Neuron (in vitro differentiated cells): ENCODE results near the gene CRADD.

Experiments
- H2AFZ ChIP-seq: one replicate; pipeline ENCODE4 v1.6.1; 2013; ENCODE audit warnings: low read depth, mild to moderate bottlenecking, inconsistent platforms, low read length, moderate library complexity
- H3K27me3 ChIP-seq: one replicate; pipeline ENCODE4 v1.6.1; 2013; ENCODE audit warnings: low read length; ENCODE audit not compliant: insufficient read depth
- H3K36me3 ChIP-seq: one replicate; pipeline ENCODE4 v1.6.1; 2013; ENCODE audit warnings: low read length; ENCODE audit not compliant: insufficient read depth
- H3K4me1 ChIP-seq: one replicate; pipeline ENCODE4 v1.6.1; 2013; ENCODE audit warnings: low read length; ENCODE audit not compliant: insufficient read depth
- H3K4me3 ChIP-seq: 2 replicates; pipeline ENCODE4 v1.5.1; 2013; ENCODE audit warnings: mild to moderate bottlenecking, low read length, moderate library complexity
- H3K9me3 ChIP-seq: one replicate; pipeline ENCODE4 v1.6.1; 2013; ENCODE audit warnings: low read length

CRADD gene

DNA sequence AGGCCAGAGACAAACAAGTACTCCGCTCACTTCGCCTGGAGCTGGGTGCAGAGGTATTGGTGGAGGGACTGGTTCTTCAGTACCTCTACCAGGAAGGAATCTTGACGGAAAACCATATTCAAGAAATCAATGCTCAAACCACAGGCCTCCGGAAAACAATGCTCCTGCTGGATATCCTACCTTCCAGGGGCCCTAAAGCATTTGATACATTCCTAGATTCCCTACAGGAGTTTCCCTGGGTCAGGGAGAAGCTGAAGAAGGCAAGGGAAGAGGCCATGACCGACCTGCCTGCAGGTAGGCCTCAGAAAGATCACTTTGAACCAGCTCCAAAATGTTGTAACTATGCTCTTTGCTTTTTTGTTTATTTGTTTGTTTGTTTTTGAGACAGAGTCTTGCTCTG lies 1.6 kb downstream of the CRADD start:
- Histone ChIP-seq H3K36me3 (no peaks in the 10 kb centered on the region), H2AFZ (no peak overlapping the region), H3K4me3 (no peak overlapping the region), H3K4me1 (peaks cover 13% of the 10 kb centered on the region), H3K27me3 (no peaks in the 10 kb centered on the region), H3K9me3 (no peaks in the 10 kb centered on the region)

DNA sequence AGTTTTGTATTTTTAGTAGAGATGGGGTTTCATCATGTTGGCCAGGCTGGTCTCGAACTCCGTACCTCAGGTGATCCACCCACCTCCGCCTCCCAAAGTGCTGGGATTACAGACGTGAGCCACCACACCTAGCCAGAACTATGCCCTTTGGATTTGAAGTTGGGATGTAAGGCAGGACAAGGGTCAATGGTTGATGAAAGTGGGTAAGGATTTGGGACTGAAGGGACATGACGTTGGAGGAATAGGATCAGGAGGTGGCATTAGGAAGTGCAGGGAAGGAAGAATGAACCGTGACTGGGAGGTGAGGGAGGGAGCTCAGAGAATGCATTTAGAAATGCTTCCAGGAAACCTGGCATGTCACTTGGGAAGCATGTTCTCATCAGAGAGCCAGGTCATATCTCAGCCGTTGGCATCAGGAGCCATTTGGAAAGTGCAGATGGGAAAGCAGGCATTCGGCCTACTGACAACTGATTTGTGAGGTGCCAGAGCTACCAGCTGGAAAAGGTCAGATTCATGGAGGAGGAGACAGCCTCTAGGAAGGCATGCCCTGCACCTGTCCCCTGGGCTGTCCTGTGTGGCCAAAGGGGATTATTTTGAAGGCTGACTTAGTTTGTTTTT lies 2.2 kb downstream of the CRADD start:
- Histone ChIP-seq H3K36me3 (no peaks in the 10 kb centered on the region), H3K4me3 (no peak overlapping the region), H2AFZ (no peak overlapping the region), H3K27me3 (no peaks in the 10 kb centered on the region), H3K9me3 (no peaks in the 10 kb centered on the region), H3K4me1 (peaks cover 13% of the 10 kb centered on the region)

DNA sequence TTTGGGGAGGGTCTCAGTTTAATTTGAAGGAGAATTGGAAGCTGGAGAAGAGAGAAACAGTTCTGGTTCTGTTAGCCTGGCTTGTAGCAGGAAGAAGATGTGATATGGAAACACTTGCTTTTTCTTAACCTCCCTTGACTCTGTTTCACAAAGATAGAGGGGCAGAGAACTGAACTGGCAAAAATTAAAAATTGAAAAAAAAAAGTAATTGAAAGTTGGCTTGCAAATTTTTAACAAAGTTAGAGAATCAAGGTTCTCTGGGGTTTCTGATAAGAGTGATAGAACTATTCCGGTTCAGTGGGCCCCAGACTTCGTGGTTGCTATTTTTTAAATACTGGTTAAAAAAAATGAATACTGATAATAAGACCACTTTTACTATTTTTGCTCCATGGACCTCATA lies 2.8 kb downstream of the CRADD start:
- Histone ChIP-seq H3K4me1 (peaks cover 13% of the 10 kb centered on the region), H3K27me3 (no peaks in the 10 kb centered on the region), H3K36me3 (no peaks in the 10 kb centered on the region), H3K9me3 (no peaks in the 10 kb centered on the region), H3K4me3 (no peak overlapping the region), H2AFZ (no peak overlapping the region)

DNA sequence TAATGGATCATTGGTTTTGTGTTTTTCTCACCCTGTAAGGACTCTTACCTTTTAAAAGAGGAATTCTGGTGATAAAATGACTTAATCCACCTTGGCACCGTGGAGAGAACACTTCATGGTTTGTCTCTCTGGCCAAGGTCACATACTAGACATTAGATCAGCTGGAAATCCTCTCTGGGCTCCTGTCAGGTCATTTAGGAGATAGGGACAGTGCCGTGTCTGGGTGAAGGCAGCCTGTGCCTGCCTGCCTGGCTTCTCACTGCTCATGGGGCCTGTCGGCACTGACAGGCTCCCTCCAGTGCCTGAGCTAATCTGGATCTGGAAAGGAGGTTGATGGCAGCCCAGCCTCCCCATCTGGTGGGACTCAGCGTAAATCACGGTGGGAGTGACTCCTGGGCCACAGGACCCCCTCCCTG lies 5.7 kb downstream of the CRADD start:
- Histone ChIP-seq H2AFZ (no peak overlapping the region), H3K36me3 (no peaks in the 10 kb centered on the region), H3K27me3 (no peaks in the 10 kb centered on the region), H3K4me3 (no peak overlapping the region), H3K9me3 (no peaks in the 10 kb centered on the region), H3K4me1 (peaks cover 10% of the 10 kb centered on the region)

DNA sequence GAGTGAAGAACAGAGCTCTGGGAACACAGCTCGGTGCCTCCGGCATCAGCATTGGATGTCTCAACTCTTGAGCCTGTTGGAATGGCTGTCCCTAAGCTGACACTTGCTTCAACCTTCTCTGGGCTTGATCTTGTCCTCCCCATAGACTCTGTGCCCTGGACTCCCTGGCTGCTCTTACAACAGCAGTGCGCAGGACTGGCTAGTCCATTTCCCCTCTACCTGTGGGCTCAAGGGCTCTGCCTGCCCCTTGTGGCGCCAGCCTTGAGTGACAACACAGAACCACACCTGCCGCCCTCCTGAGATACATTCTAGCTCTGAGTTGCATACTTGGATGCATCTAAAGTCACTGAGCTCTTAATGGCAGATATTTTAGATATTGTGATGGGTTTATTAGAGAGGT lies 6.2 kb downstream of the CRADD start:
- Histone ChIP-seq H3K4me1 (peaks cover 5% of the 10 kb centered on the region), H2AFZ (no peak overlapping the region), H3K4me3 (no peak overlapping the region), H3K27me3 (no peaks in the 10 kb centered on the region), H3K9me3 (no peaks in the 10 kb centered on the region), H3K36me3 (no peaks in the 10 kb centered on the region)

DNA sequence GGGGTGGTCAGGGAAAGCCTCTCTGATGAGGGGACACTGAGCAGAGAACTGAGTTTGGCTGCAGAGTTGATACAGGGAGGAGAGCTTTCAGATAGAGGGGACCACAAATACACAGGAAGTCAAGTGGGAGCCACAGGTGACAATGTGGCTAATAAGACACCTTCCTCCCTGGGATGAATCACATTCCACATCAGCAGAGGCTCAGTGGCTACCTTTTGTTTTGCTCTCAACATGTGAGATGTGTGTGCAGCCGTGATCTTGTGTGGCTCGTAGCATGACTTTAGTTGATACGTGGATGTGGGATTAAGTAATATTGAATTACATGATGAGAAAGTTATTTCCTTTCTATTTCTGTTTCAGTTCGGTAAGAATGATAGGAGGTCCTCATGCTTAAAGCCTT lies 7.5 kb downstream of the CRADD start:
- Histone ChIP-seq H3K4me3 (no peak overlapping the region), H3K27me3 (no peaks in the 10 kb centered on the region)

DNA sequence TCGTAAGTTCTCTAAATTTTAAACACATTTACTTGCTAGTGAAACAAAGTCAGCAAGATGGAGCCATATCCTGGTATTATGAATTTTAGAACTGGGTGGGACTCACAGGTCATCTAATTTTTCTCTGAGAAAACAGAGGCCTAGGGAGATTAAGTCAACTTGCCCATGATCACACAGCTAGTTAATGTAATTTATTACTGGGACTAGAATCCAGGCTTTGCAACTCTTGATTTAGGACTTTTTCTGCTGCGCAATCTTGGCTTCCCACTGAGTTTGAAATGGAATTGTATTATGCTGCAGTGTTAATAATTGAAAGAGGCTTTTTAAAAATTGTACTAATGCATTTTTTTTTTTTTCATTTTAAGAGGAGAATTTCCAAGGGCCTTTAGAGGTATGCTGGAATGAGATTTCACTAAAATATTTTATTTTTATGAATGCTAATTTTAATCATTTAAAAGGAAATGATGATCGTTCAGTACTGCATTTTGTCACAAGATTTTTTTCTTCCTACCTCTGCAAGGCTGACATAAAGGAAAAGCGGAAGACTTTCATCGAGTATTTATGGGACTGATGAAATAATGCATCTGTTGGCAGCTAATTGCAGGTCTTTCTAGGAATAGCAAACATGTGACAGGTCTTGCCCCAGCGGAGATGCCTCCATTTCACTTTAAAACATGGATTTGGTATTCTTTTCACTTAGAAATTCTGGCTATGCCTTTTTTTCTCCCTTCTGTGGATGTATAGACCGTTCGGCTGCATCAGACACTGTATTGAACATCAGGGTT lies 9.6 kb downstream of the CRADD start:
- H3K4me1 ChIP-seq = no peaks in the 10 kb centered on the region
- no peak overlapping the region for H3K4me3 ChIP-seq
- no peaks in the 10 kb centered on the region for H3K9me3 ChIP-seq
- H3K36me3 ChIP-seq = no peaks in the 10 kb centered on the region
- no peaks in the 10 kb centered on the region for H3K27me3 ChIP-seq
- no peak overlapping the region for H2AFZ ChIP-seq

More for the DNA sequence above, 7.5 kb downstream of the CRADD start:
- no peaks in the 10 kb centered on the region for H3K9me3 ChIP-seq
- no peaks in the 10 kb centered on the region for H3K36me3 ChIP-seq
- no peak overlapping the region for H2AFZ ChIP-seq
- no peaks in the 10 kb centered on the region for H3K4me1 ChIP-seq

DNA sequence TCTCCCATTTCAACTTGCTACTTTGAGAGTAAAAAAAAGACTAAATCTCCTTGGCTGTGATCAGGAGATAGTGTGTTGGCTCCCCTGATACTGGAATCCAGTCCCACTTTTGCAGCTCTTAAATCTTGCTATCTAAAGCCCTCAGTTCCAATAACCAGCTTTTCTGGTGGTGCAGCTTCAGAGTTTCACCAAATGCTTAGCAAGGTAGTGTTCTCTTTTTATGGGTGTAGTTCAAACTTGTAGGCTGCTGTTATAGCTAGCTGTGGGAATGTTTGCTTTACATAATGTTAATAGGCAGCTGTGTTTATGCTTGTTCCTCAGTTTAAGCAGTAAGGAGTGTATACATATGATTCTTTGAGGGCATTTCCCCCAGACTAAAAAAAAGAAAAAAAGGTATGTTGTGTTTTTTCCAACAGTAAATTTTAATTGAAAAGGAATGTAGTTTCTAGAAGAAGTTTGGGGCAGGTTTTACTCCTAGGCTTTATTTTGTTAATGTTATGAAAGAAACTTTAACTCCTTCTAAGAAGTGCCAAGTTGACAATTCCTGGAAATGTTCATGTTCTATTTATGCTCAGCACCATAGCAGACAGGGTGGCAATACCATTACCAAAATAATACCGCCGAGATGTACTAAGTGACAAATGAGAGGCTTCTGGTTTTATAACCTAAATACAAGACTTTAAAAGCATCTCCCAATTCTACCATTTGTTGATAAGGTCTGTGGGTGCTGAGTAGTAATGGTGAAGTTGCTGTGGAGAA lies 12.1 kb downstream of the CRADD start:
- H3K9me3 ChIP-seq = no peaks in the 10 kb centered on the region
- no peaks in the 10 kb centered on the region for H3K36me3 ChIP-seq
- H3K4me3 ChIP-seq = no peak overlapping the region
- no peaks in the 10 kb centered on the region for H3K4me1 ChIP-seq
- no peak overlapping the region for H2AFZ ChIP-seq
- no peaks in the 10 kb centered on the region for H3K27me3 ChIP-seq

DNA sequence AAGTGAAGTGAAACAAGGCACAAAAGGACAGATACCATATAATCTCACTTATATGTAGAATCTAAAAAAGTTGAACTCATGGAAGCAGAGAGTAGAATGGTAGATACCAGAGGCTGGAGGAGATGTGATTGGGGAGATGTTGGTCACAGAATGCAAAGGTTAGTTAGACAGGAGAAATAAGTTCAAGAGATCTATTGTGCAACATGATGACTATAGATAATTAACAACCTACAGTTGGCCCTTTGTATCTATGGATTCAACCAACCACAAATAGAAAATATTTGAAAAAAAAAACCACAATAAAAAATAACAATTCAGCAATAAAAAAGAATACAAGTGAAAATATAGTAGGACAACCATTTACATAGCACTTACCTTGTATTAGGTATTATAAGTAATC lies 19.3 kb downstream of the CRADD start:
- H3K9me3 ChIP-seq = no peaks in the 10 kb centered on the region
- no peak overlapping the region for H3K4me3 ChIP-seq
- no peak overlapping the region for H2AFZ ChIP-seq
- H3K36me3 ChIP-seq = no peaks in the 10 kb centered on the region
- H3K27me3 ChIP-seq = no peaks in the 10 kb centered on the region
- H3K4me1 ChIP-seq = peaks cover 13% of the 10 kb centered on the region

DNA sequence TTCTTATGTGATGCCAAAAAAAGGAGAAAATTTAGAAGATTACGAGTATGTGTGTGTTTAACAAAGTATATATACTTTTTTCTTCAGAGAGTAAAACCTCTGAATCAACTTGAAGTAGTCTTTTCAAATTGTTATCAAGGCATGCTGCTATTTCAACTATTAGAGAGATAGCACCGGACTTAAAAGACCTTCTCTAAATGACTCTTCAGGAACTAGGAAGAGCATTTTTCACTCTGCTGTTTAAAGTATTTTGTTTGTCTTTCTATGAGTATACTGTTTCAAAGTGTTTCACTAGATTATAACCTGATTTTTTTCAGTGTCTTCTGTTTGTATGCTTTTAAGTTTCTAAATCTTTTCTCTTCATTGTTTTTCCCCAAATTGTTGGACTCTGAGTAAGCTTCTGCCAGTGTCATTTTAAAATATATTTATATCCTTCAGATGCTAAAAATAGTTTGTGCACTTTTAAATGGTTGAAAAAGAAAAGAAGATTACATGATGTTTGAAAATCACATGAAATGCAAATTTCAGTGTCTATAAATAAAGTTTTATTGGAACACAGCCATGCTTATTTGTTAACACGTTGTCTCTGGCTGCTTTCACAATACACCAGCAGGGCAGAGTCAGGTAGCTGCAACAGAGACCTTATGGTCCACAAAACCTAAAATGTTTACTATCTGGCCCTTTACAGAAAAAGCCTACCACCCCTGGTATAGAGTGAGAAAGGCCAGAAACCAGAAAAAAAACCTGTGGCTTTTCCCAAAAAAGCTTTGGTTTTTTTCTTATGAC lies 21.3 kb downstream of the CRADD start:
- Histone ChIP-seq H3K4me1 (peaks cover 13% of the 10 kb centered on the region), H3K4me3 (no peak overlapping the region), H2AFZ (no peak overlapping the region)

DNA sequence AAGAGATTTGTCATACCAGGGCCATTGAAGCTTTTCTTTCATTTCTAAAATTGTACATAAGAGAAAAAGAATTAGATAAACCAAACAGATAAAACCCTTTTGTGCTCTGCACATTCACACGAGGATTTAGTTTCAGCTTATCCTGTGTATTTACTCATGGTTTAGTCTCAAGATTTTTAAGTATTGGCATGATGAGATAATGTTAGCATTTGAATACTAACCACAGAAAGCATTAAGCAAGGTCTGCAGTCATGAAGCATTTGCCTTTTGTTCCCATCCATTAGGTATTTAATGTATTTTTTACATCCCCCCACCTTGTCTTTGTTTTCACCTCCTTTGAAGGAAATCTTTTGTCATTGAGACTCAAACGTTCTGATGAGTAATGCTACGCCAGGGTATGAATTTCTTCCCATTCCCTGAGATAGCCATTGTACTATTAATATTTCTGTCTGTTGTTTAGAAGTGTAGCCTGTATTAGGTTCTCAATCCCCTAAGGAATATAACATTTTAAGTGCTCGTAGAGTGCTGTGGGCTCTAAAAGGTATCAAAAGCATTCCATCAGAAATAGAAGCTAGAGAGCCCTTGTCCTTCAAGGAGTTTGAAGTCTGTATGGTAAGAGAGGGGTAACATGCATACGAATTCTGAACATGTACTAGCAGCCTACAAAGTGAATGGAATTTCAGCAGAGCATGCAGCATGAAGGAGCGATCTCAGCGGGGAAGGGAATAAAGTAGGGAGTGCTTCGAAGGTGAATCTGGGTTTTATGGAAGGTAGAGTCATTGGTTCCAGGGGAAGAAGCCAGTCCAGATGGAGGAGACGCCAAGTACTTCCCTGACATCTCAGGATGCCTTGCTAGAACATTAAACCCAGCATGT lies 22.3 kb downstream of the CRADD start:
- no peaks in the 10 kb centered on the region for H3K9me3 ChIP-seq
- no peak overlapping the region for H2AFZ ChIP-seq
- no peaks in the 10 kb centered on the region for H3K27me3 ChIP-seq
- H3K4me1 ChIP-seq = peaks cover 13% of the 10 kb centered on the region
- H3K4me3 ChIP-seq = no peak overlapping the region
- H3K36me3 ChIP-seq = no peaks in the 10 kb centered on the region

More for the DNA sequence above, 21.3 kb downstream of the CRADD start:
- no peaks in the 10 kb centered on the region for H3K27me3 ChIP-seq
- no peaks in the 10 kb centered on the region for H3K36me3 ChIP-seq
- H3K9me3 ChIP-seq = no peaks in the 10 kb centered on the region

DNA sequence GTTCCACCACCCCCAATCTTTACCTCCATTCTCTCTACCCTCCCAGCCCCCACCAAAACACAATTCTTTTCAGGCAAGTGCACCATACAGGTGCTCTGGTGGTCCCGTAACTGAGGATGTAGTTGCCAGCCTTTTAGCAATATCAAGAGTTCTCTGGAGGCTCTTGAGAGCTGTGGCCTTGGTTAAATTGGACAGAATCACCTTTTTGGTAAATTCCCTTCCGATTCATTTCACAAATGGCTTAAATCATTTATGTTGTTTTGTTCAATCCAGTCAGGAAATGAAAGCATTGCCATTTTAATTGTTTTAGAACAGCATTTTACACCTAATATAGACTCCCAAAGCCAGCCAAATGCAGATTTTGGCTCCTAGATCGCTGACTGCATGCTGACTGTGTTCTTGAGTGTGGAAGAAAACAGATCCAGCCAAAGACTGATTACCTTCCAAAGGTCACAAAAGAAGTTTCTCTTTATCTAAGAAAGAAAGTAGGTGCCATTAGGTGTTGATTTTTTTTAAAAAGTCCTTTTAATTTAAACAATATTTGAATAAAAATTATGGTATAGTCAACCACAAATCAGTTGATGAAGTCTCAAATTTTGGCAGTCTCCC lies 25.6 kb downstream of the CRADD start:
- Histone ChIP-seq H3K4me3 (no peak overlapping the region), H3K27me3 (no peaks in the 10 kb centered on the region), H2AFZ (no peak overlapping the region), H3K36me3 (no peaks in the 10 kb centered on the region), H3K9me3 (no peaks in the 10 kb centered on the region), H3K4me1 (peaks cover 13% of the 10 kb centered on the region)
